Adipose tissue (tissue), 3 donors: ENCODE data around the gene SEMA5B. TPM values are rescaled to one million over a fixed set of nuclear protein-coding genes. Genes with fewer than 3 reads are reported as not detected.

Source experiments
- H3K27ac ChIP-seq: one replicate; pipeline ENCODE4 v1.5.1; 2013; ENCODE audit warnings: low read depth, low read length
- WGBS, 3 donors: extraction: QIAGEN DNeasy Blood & Tissue Kit; methylation state at CpG; one replicate each; pipeline ENCODE4 v1.1.7; 2013; 5-methylcytosine and 5-hydroxymethylcytosine counted together
- polyA plus RNA-seq, 3 donors: library from polyadenylated mRNA; stranded (reverse); fragments of 200-250 nt; gene quantifications; one replicate each; pipeline ENCODE4 v1.2.3, GENCODE V29; 2013
- donor health status: healthy with polysubstance abuse.
- donor health status: Bipolar disorder and iron deficiency.
- donor health status: healthy.

Gene SEMA5B
- polyA plus RNA-seq, 3 donors: 0.77 to 1.5 (median 1.4) TPM

GRCh38 chr3:122984650-122985049 lies 42.9 kb downstream of the SEMA5B start:
- WGBS, 3 donors: 84 to 86% (median 85%) methylated on average over 3 of the region's 3 CpGs
- H3K27ac ChIP-seq: no peak overlapping the region

DNA sequence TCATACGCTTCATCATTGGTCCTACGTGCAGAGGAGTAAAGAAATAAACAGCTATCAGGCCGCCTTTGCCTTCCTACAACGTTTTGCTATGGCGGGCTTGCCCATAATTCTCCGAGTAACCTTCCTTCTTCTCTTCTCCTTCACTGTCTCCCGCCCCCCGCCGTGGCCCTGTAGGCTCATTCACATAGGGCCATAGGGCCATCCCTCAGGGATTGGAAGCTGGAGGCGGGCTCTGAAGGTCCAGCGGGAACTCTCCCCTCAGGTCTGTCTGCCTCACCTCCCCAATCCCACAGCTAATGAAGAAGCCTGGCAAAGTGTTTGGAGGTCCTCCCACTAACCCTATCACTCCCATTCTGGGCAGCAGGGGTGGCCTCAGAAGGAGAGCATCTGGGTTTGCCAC lies 43.6 kb downstream of the SEMA5B start:
- 72 to 92% (median 82%) methylated on average over 11 of the region's 11 CpGs for WGBS, 3 donors
- H3K27ac ChIP-seq: no peak overlapping the region

DNA sequence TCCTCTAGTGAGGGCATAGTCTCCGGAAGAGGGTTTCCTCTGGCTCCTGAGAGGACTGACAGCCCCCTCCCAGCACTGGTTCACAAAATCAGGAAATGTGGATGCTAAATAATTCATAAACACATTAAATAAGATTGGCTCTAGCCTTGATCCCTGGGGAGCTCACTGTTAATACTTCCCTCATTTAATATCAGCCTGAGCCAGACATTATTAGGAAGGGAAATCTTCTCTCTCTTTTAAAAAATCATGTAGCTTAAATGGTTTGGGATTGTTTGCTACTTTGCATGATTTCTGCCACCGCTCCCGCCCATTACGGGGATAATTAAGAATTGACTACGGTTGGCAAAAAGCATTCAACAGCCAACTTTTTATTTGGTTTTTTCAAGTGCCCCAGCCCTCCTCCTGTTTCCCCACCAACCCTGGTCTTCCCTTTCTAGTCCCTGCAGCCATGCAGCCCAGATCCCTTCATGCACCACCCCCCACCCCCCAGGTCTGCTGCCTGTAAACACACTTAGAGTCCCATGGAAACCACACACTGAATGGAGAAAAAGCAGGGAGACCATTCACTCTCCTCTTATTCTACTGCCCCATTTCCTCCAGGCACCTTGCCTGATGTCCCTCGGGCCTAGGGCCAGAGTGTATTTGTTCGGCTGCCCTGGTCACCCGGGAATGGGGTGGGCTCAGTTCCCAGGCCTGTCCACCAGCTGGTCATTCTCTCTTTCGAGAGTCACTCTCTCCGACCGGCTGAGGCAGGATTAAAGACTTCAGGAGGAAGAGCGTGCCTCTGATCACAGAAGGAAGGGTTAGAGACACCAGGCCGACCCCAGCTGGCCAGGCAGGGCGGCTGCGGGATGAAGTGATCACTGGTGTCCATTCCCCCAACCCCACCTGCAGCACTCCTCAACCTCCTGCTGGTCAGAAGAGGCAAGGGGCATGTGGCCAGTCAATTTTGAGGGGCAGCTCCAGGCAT lies 45.1 kb downstream of the SEMA5B start:
- 56 to 64% (median 62%) methylated on average over 15 of the region's 15 CpGs for WGBS, 3 donors

GRCh38 chr3:122979211-122979610 lies 48.4 kb downstream of the SEMA5B start:
- H3K27ac ChIP-seq: no peak overlapping the region
- WGBS, 3 donors: 73 to 82% (median 80%) methylated on average over 8 of the region's 8 CpGs

More for the DNA sequence above, 45.1 kb downstream of the SEMA5B start:
- no peak overlapping the region for H3K27ac ChIP-seq

- 79 to 88% (median 85%) methylated on average over 6 of the region's 6 CpGs for WGBS, 3 donors
Observed at GRCh38 chr3:122978569-122978968, 49.0 kb downstream of the SEMA5B start.

GRCh38 chr3:122977746-122978466 lies 49.7 kb downstream of the SEMA5B start:
- H3K27ac ChIP-seq: no peak overlapping the region
- WGBS, 3 donors: 56 to 77% (median 56%) methylated on average over 14 of the region's 14 CpGs

More at GRCh38 chr3:122978569-122978968, 49.0 kb downstream of the SEMA5B start:
- no peak overlapping the region for H3K27ac ChIP-seq

DNA sequence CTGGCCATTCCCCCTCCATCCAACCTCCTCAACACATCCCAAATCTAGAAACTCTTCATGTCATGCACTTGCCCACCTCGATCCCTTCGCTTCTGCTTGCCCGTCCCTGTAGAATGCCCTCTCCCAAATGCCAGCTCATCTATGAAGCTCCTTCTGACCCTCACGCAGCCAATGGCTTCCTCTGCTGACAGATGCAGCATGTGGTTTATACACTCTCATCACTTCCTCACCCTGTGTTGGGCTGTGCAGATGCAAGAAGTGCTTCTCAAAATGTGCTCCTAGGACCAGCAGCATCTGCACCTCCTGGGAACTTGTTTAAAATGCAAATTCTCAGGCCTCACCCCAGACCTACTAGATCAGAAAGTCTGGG lies 51.7 kb downstream of the SEMA5B start:
- no peak overlapping the region for H3K27ac ChIP-seq
- WGBS, 3 donors: 57 to 89% (median 74%) methylated on average over 4 of the region's 4 CpGs

- no peak overlapping the region for H3K27ac ChIP-seq
Observed at GRCh38 chr3:122975163-122975923, 52.2 kb downstream of the SEMA5B start.

GRCh38 chr3:122974764-122975162 lies 52.8 kb downstream of the SEMA5B start:
- H3K27ac ChIP-seq: no peak overlapping the region
- 17 to 45% (median 36%) methylated on average over 2 of the region's 2 CpGs for WGBS, 3 donors

More at GRCh38 chr3:122975163-122975923, 52.2 kb downstream of the SEMA5B start:
- WGBS, 3 donors: 25 to 47% (median 29%) methylated on average over 11 to 12 of the region's 12 CpGs

DNA sequence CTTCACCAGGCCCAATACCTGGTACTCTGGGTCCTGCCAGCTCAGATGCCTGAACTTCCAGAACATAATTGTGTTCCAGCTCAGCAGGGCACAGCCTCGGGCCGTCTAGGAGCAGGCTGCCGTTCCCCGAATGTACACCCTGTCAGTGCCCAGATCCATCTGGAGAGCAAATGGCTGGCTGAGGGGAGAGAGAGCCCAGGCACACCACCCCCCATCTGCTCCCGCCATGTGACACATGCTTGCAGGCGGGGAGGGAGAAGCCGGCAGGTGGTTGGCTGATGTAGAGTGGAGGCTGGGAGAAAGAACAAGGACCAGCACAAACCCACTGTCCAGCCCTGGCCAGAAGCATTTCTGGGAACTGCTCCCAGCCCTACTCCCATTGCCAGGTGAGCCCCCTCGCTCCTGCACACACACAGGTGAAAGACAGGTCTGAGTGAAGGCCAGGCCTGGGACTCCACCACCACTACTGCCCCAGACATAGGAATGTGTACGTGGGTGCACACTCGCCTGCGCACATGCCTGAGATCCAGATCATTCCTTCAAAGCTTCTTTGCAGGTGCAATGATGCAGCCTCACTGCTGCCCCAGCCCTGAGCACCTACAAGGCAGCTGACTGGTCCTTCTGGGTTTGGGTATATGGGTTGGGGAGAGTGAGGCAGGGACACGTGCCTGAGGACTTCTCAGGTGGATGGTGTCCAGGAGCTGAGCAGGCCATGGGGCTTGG lies 53.5 kb downstream of the SEMA5B start:
- no peak overlapping the region for H3K27ac ChIP-seq

DNA sequence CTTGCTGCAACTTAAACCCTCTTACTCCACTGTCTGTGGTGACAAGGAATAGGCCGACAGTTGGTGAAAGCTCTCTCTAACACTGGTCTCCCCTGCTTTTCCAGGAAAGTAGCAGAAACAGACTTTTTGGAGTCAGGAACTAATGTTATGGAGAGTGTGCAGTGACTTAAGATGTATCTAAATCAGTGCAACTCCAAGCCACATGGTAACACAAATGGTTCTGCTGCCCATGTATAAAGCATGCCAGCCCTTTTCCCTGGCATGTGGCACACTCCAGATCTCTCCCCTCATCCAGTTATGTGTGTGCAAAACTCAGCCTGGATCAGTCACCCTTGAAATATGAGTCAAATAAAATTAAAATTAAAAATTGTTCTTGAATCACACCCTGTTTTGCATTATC lies 55.4 kb downstream of the SEMA5B start:
- no peak overlapping the region for H3K27ac ChIP-seq
- 94 to 100% (median 95%) methylated on average over 1 of the region's 1 CpG for WGBS, 3 donors

More for the DNA sequence above, 53.5 kb downstream of the SEMA5B start:
- 89 to 91% (median 90%) methylated on average over 12 of the region's 12 CpGs for WGBS, 3 donors

- WGBS, 3 donors: 43 to 55% (median 53%) methylated on average over 10 of the region's 10 CpGs
- no peak overlapping the region for H3K27ac ChIP-seq
Observed at GRCh38 chr3:122969585-122970469, 57.7 kb downstream of the SEMA5B start.

GRCh38 chr3:122967765-122968164 lies 59.8 kb downstream of the SEMA5B start:
- WGBS, 3 donors: 94 to 96% (median 94%) methylated on average over 7 of the region's 7 CpGs
- H3K27ac ChIP-seq: no peak overlapping the region

DNA sequence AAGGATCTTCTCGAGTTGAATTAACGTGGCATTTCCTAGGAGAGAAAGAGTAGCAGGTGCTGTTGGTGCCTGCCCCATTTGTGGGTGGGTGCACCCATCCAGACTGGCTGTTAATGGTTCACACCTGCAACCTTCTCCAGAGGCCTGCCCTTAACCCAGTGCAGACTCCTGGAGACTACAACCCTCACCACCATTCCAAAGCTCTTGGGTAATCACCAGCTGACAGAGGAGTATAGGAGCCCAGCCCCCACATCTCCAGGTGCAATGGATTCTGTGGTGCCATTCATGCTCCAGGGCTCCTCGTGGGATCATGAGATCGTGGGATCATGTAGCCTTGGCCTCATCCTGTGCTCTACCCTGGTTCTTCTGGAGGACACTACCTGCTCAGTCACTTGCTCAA lies 60.2 kb downstream of the SEMA5B start:
- no peak overlapping the region for H3K27ac ChIP-seq
- 83 to 92% (median 87%) methylated on average over 4 of the region's 4 CpGs for WGBS, 3 donors

GRCh38 chr3:122966045-122966444 lies 61.5 kb downstream of the SEMA5B start:
- no peak overlapping the region for H3K27ac ChIP-seq

- WGBS, 3 donors: 25 to 53% (median 30%) methylated on average over 2 of the region's 2 CpGs
- H3K27ac ChIP-seq: no peak overlapping the region
Observed at GRCh38 chr3:122964811-122965210, 62.8 kb downstream of the SEMA5B start.

GRCh38 chr3:122962149-122962548 lies 65.4 kb downstream of the SEMA5B start:
- 59 to 81% (median 74%) methylated on average over 9 of the region's 9 CpGs for WGBS, 3 donors
- H3K27ac ChIP-seq: no peak overlapping the region
